HepG2 (cell line): ENCODE data around the gene CALN1. TPM values are rescaled to one million over a fixed set of nuclear protein-coding genes. Genes with fewer than 3 reads are reported as not detected.

Experiments
- ATAC-seq: fragments of 200-7000 bp; cut with Tn5 transposase; 3 replicates; pipeline ENCODE4 v1.9.1; 2020; ENCODE audit warnings: mild to moderate bottlenecking, moderate library complexity
- BruUV-seq: library from RNA; stranded (reverse); fragments of 400-500 nt; replicated peaks from 2 replicates; lab custom pipeline; 2021; lab: Mats Ljungman, UMichigan
- CTCF ChIA-PET: fragments of 300-600 bp; formaldehyde crosslinking; extraction: SDS; loops from one replicate; lab custom pipeline; 2021; ENCODE audit warnings: low total read pairs, inconsistent platforms, low intra/inter-chr PET ratio; lab: Yijun Ruan, JAX
- POLR2A ChIA-PET: fragments of 350-600 bp; sonication (Branson Sonifier 250); formaldehyde crosslinking; loops from one replicate; lab custom pipeline; 2020; ENCODE audit warnings: antibody characterized with exemption, inconsistent platforms; lab: Yijun Ruan, JAX
- DNase-seq: peaks from one replicate; pipeline ENCODE4 v3.0.0-alpha.2; 2015; ENCODE audit warnings: low spot score
- FAIRE-seq: peaks from 3 replicates; lab custom pipeline; 2011; peaks lifted over from hg19 to GRCh38; lab: Jason Lieb, UNC
- H2AFZ ChIP-seq: one replicate; pipeline ENCODE4 v1.6.1; 2011; ENCODE audit warnings: low read length, inconsistent platforms
- H3K27ac ChIP-seq: fragments of 300-600 bp; 3 replicates; pipeline ENCODE4 v1.8.0; 2011; ENCODE audit warnings: mixed run types, mild to moderate bottlenecking, mixed read lengths, low read length, inconsistent platforms; ENCODE audit not compliant: insufficient read depth; ENCODE audit errors: extremely low read length
- H3K27me3 ChIP-seq, 2 experiments: fragments of 200-600 bp in 1 of 2; 2 replicates in 1 of 2; 3 replicates in 1 of 2; pipeline versions ENCODE4 v1.6.0 to v1.8.0; 2011; ENCODE audit warnings: low read length in 2 of 2, mild to moderate bottlenecking in 2 of 2, moderate library complexity in 2 of 2, inconsistent platforms in 1 of 2; ENCODE audit not compliant: insufficient read depth in 2 of 2, control insufficient read depth in 1 of 2
- H3K36me3 ChIP-seq, 2 experiments: fragments of 200-600 bp in 1 of 2; replicated peaks in 1 of 2; 2 replicates in 1 of 2; 3 replicates in 1 of 2; pipeline versions ENCODE4 v1.5.1 to v1.8.0; 2011; ENCODE audit warnings: low read length in 2 of 2, inconsistent platforms in 1 of 2; ENCODE audit not compliant: insufficient read depth in 2 of 2, control insufficient read depth in 1 of 2
- H3K4me1 ChIP-seq: 2 replicates; pipeline ENCODE4 v1.5.1; 2012; ENCODE audit warnings: low read length, inconsistent platforms; ENCODE audit not compliant: insufficient read depth
- H3K4me2 ChIP-seq: 2 replicates; pipeline ENCODE4 v1.6.0; 2011; ENCODE audit warnings: low read depth, low read length, inconsistent platforms
- H3K4me3 ChIP-seq, 3 experiments: fragments of 200-600 bp in 1 of 3; sonication (generic), shearing (Covaris generic) in 1 of 3; replicated peaks in 1 of 3; 2 replicates each; pipeline ENCODE4 v1.5.1; 2011 to 2016; ENCODE audit warnings: low read length in 3 of 3, inconsistent platforms in 2 of 3, low read depth in 2 of 3, mild to moderate bottlenecking in 2 of 3, control low read depth in 1 of 3, mixed read lengths in 1 of 3; ENCODE audit not compliant: insufficient read depth in 1 of 3
- H3K79me2 ChIP-seq: one replicate; pipeline ENCODE4 v1.6.1; 2011; ENCODE audit warnings: low read length, inconsistent platforms; ENCODE audit not compliant: insufficient read depth
- H3K9ac ChIP-seq: 2 replicates; pipeline ENCODE4 v1.6.0; 2011; ENCODE audit warnings: mild to moderate bottlenecking, low read depth, low read length, inconsistent platforms; ENCODE audit not compliant: insufficient read depth
- H3K9me3 ChIP-seq: 2 replicates; pipeline ENCODE4 v1.5.1; 2012; ENCODE audit warnings: mild to moderate bottlenecking, low read length
- H4K20me1 ChIP-seq: 2 replicates; pipeline ENCODE4 v1.6.0; 2011; ENCODE audit warnings: inconsistent platforms, mild to moderate bottlenecking, low read length, moderate library complexity; ENCODE audit not compliant: insufficient read depth
- AGO1 ChIP-seq: fragments of 200-400 bp; formaldehyde crosslinking; IDR thresholded peaks from 2 replicates; pipeline ENCODE4 v1.6.1; 2017; ENCODE audit warnings: mild to moderate bottlenecking, low read depth, low read length, moderate library complexity; ENCODE audit not compliant: poor library complexity, severe bottlenecking
- JUND ChIP-seq: sonication (generic); formaldehyde crosslinking; IDR thresholded peaks from 2 replicates; pipeline ENCODE4 v1.8.0; 2022; ENCODE audit warnings: mild to moderate bottlenecking, missing genetic modification reagents
- PITX1 ChIP-seq: sonication (generic); formaldehyde crosslinking; IDR thresholded peaks from 2 replicates; pipeline ENCODE4 v1.5.1; 2020; ENCODE audit warnings: mild to moderate bottlenecking, missing genetic modification reagents
- RAD21 ChIP-seq: fragments of 450-650 bp; formaldehyde crosslinking; IDR thresholded peaks from 2 replicates; pipeline ENCODE4 v1.5.0; 2020; ENCODE audit warnings: mild to moderate bottlenecking
- RFXAP ChIP-seq: sonication (generic); formaldehyde crosslinking; IDR thresholded peaks from 2 replicates; pipeline ENCODE4 v1.4.0; 2020; ENCODE audit warnings: missing genetic modification reagents, borderline replicate concordance
- STAT5B ChIP-seq: sonication (generic); formaldehyde crosslinking; IDR thresholded peaks from 2 replicates; pipeline ENCODE4 v1.4.0; 2020; ENCODE audit warnings: missing genetic modification reagents
- TSC22D2 ChIP-seq: sonication (generic); formaldehyde crosslinking; IDR thresholded peaks from 2 replicates; pipeline ENCODE4 v1.5.1; 2020; ENCODE audit warnings: missing genetic modification reagents, mild to moderate bottlenecking, borderline replicate concordance
- WIZ ChIP-seq: sonication (generic); formaldehyde crosslinking; IDR thresholded peaks from 2 replicates; pipeline ENCODE4 v1.5.1; 2020; ENCODE audit warnings: mild to moderate bottlenecking, missing genetic modification reagents
- ZBTB38 ChIP-seq: sonication (generic); formaldehyde crosslinking; IDR thresholded peaks from 2 replicates; pipeline ENCODE4 v1.5.1; 2020; ENCODE audit warnings: mild to moderate bottlenecking, missing genetic modification reagents
- ZNF550 ChIP-seq: sonication (generic); formaldehyde crosslinking; IDR thresholded peaks from 2 replicates; pipeline ENCODE4 v1.4.0; 2020; ENCODE audit warnings: mild to moderate bottlenecking, missing genetic modification reagents, borderline replicate concordance
- ZNF772 ChIP-seq: sonication (generic); formaldehyde crosslinking; IDR thresholded peaks from 2 replicates; pipeline ENCODE4 v1.5.0; 2020; ENCODE audit warnings: mild to moderate bottlenecking, missing genetic modification reagents
- ZNF776 ChIP-seq: sonication (generic); formaldehyde crosslinking; IDR thresholded peaks from 2 replicates; pipeline ENCODE4 v1.4.0; 2020; ENCODE audit warnings: mild to moderate bottlenecking, missing genetic modification reagents
- ZSCAN9 ChIP-seq: IDR thresholded peaks from 2 replicates; pipeline ENCODE4 v1.6.1; 2016; ENCODE audit warnings: borderline replicate concordance
- WGBS: methylation state at CpG from one replicate; pipeline ENCODE4 v1.1.6; 2017; ENCODE audit warnings: low lambda C conversion rate; 5-methylcytosine and 5-hydroxymethylcytosine counted together
- in situ Hi-C: cut with HindIII; loops from 2 replicates; pipeline ENCODE4 v1.10.0; 2017; ENCODE audit warnings: low pct_unique_long_range_greater_than_20kb; ENCODE audit not compliant: extremely low pct_ligation_motif_present
- intact Hi-C: fragments of 100-400 bp; cut with micrococcal nuclease; formaldehyde crosslinking; loops from one replicate; pipeline ENCODE4 v1.10.0; 2022; ENCODE audit not compliant: unreplicated experiment
- polyA plus RNA-seq, 8 experiments: library from polyadenylated mRNA; depleted of rRNA in 3 of 8; stranded (reverse) in 7 of 8; unstranded in 1 of 8; fragments of >200 nt; fragmentation: Illumina TruSeq in 4 of 8; extraction: Trizol in 4 of 8; gene quantifications; 2 replicates each; pipeline versions ENCODE4 v1.2.1 to v1.2.3, GENCODE V29; 2011 to 2016; ENCODE audit warnings: low read depth in 4 of 8, missing spikeins in 1 of 8, mixed read lengths in 1 of 8; ENCODE audit not compliant: insufficient read depth in 1 of 8
- total RNA-seq, 5 experiments: library from RNA; depleted of rRNA; stranded (reverse); fragments of >200 nt; fragmentation: Illumina TruSeq; extraction: Trizol; gene quantifications; 2 replicates each; pipeline ENCODE4 v1.2.3, GENCODE V29; 2016; ENCODE audit warnings: low read depth in 1 of 5
- TF ChIP-seq, protein P1 (sequence below): sonication (generic); formaldehyde crosslinking; IDR thresholded peaks from 2 replicates; pipeline ENCODE4 v1.5.1; 2020; ENCODE audit warnings: mild to moderate bottlenecking, missing genetic modification reagents, moderate library complexity
- TF ChIP-seq, protein P2 (sequence below): sonication (generic); formaldehyde crosslinking; IDR thresholded peaks from 2 replicates; pipeline ENCODE4 v1.8.0; 2022; ENCODE audit warnings: low read depth, missing genetic modification reagents

The CALN1 gene
- total and polyA plus RNA-seq, 2 of the 13 experiments (the other 11 are each of a cell fraction or from before 2014, with no cell fraction given) = not detected

DNA sequence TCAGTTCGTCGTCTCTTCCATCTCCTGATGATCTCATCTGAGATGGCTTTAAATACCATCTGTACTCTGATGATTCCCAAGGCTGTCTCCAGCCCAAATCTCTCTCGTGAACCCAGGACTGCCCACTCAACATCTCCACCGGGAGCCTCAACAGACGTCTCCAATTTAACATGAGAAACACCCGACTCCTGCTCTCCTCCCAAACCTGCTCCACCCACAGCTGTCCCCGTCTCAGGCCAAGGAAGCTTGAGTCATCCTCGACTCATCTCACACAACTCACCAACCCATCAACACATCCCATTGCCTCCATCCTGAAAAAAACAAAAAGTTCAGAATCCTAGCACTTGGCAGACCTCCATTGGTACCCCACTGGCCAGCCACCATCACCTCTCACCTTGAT is 29.7 kb upstream of the CALN1 start (continued):
- no peak for TF ChIP-seq RFXAP
- no peak for TF ChIP-seq ZNF776 (CRISPR knock-in tag)
- TF ChIP-seq ZNF550 (CRISPR knock-in tag) = no peak
- no peak for TF ChIP-seq PITX1 (CRISPR knock-in tag)

DNA sequence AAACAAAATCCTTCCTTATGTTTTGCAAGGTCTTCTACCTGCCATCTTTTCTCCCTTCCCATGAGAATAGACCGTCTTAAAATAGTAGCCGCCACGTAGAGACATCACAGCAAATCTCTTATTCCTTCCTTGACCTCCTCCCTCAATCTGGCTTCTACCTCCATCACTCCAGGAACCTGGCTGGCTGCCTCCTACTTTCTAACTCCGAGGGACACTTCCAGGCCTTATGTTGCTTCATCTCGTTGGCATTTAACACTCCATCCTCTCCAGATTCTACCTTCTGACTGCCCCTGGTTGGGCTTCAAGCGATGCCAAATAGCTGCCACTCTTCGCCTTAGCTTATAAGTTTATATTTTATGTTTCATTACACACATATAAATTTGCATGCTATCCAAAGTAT is 26.4 kb upstream of the CALN1 start:
- Histone ChIP-seq H3K4me1 (no peaks in the 10 kb centered on the region), H3K27me3 (peaks cover 2 to 11% of the 10 kb centered on the region in 2 experiments; a peak in 2 of 5 replicates), H2AFZ (no peak overlapping the region), H3K4me3 (no peak overlapping the region), H3K4me2 (no peak overlapping the region)
- FAIRE-seq (no peak), DNase-seq (no peak)
- CTCF ChIA-PET = no interaction called here
- in situ Hi-C loops = no loop called here
- 44% methylated on average over 7 of the region's 7 CpGs for WGBS
- BruUV-seq = no TSS peak
- TF ChIP-seq ZBTB38 (CRISPR knock-in tag) = no peak
- no peak for TF ChIP-seq WIZ
- TF ChIP-seq, all 625 proteins: peak for 0
- Histone ChIP-seq H3K36me3 (no peaks in the 10 kb centered on the region), H3K79me2 (no peaks in the 10 kb centered on the region), H4K20me1 (no peaks in the 10 kb centered on the region), H3K9me3 (no peaks in the 10 kb centered on the region), H3K27ac (no peak overlapping the region), H3K9ac (no peak overlapping the region)
- POLR2A ChIA-PET = no interaction called here
- no peak for ATAC-seq
- intact Hi-C loops = no loop called here

DNA sequence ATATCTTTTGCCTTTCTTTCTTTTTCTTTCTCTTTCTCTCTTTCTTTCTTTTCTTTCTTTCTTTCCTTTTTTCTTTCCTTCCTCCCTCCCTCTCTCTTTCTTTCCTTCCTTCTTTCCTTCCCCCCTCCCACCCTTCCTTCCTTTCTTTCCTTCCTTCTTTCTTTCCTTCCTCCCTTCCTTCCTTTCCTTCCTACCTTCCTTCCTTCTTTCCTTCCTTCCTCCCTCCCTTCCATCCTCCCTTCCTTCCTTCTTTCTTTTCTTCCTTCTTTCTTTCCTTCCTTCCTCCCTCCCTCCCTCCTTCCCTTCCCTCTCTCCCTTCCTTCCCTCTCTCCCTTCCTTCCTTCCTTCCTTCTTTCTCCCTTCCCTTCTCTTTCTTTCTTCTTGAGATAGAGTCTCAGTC is 25.5 kb upstream of the CALN1 start:
- CTCF ChIA-PET = no interaction called here
- no peak for TF ChIP-seq ZSCAN9 (CRISPR knock-in tag)
- no peak for TF ChIP-seq ZNF772 (CRISPR knock-in tag)
- TF ChIP-seq, protein P1, sequence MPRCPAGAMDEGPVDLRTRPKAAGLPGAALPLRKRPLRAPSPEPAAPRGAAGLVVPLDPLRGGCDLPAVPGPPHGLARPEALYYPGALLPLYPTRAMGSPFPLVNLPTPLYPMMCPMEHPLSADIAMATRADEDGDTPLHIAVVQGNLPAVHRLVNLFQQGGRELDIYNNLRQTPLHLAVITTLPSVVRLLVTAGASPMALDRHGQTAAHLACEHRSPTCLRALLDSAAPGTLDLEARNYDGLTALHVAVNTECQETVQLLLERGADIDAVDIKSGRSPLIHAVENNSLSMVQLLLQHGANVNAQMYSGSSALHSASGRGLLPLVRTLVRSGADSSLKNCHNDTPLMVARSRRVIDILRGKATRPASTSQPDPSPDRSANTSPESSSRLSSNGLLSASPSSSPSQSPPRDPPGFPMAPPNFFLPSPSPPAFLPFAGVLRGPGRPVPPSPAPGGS (CRISPR knock-in tag) = no peak
- no peak for TF ChIP-seq STAT5B (CRISPR knock-in tag)
- TF ChIP-seq RAD21 = no peak
- TF ChIP-seq AGO1 = no peak
- TF ChIP-seq, protein P2, sequence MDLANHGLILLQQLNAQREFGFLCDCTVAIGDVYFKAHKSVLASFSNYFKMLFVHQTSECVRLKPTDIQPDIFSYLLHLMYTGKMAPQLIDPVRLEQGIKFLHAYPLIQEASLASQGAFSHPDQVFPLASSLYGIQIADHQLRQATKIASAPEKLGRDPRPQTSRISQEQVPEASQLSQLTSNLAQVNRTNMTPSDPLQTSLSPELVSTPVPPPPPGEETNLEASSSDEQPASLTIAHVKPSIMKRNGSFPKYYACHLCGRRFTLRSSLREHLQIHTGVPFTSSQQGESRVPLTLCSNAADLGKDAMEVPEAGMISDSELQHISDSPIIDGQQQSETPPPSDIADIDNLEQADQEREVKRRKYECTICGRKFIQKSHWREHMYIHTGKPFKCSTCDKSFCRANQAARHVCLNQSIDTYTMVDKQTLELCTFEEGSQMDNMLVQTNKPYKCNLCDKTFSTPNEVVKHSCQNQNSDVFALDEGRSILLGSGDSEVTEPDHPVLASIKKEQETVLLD = no peak
- TF ChIP-seq JUND = no peak
- TF ChIP-seq TSC22D2 (CRISPR knock-in tag) = no peak

More for the DNA sequence above, 25.5 kb upstream of the CALN1 start:
- H3K36me3 ChIP-seq = no peaks in the 10 kb centered on the region
- H3K4me3 ChIP-seq = no peak overlapping the region
- POLR2A ChIA-PET = no interaction called here
- no peak overlapping the region for H2AFZ ChIP-seq
- no peak for FAIRE-seq
- peaks cover 2 to 7% of the 10 kb centered on the region in 2 experiments; a peak in 2 of 5 replicates for H3K27me3 ChIP-seq
- no peak overlapping the region for H3K27ac ChIP-seq
- no peak for DNase-seq
- H3K4me1 ChIP-seq = no peaks in the 10 kb centered on the region
- no peaks in the 10 kb centered on the region for H4K20me1 ChIP-seq
- no peak overlapping the region for H3K9ac ChIP-seq
- BruUV-seq = no TSS peak
- H3K4me2 ChIP-seq = no peak overlapping the region
- no peaks in the 10 kb centered on the region for H3K79me2 ChIP-seq
- ATAC-seq = no peak
- in situ Hi-C loops (no loop called here), intact Hi-C loops (no loop called here)
- H3K9me3 ChIP-seq = no peaks in the 10 kb centered on the region
